ENCODE results near the gene DNAH11. TPM values are rescaled to one million over a fixed set of nuclear protein-coding genes. Genes with fewer than 3 reads are reported as not detected.

Gene DNAH11
- total and polyA plus RNA-seq, 2 of the 8 experiments (the other 6 are each of a cell fraction or from before 2014, with no cell fraction given) = 1.8 to 4.9 TPM

GRCh38 chr7:21939136-21939857 lies 396.5 kb downstream of the DNAH11 start (continued):
- no peak for TF ChIP-seq ATF3 (IDR thresholded peaks at IDR 0.05; ENCODE audit: insufficient read depth, low read depth, low read length)
- TF ChIP-seq HDAC2 (IDR thresholded peaks at IDR 0.05; ENCODE audit: borderline replicate concordance in 1 of 2, low read depth in 2 of 2, low read length in 2 of 2) = no peak
- no peak for TF ChIP-seq MAX (IDR thresholded peaks at IDR 0.05)
- TF ChIP-seq JUND (IDR thresholded peaks at IDR 0.05; ENCODE audit: low read length) = no peak
- no peak for TF ChIP-seq GABPA (IDR thresholded peaks at IDR 0.05; ENCODE audit: borderline replicate concordance, insufficient read depth, low read length)
- no peak for TF ChIP-seq ATF2 (IDR thresholded peaks at IDR 0.05; ENCODE audit: low read length)
